Ovary (tissue), 9 donors: ENCODE results near the gene C1orf122. TPM values are rescaled to one million over a fixed set of nuclear protein-coding genes. Genes with fewer than 3 reads are reported as not detected.

Experiments
- DNase-seq, 5 donors: peaks; one replicate each; pipeline ENCODE4 v3.0.0-alpha.2; 2019 to 2020
- H3K27ac ChIP-seq, 2 donors: fragments of 200-600 bp; one replicate each; pipeline versions ENCODE4 v1.5.1 to v1.8.0; 2019 to 2022
- H3K27me3 ChIP-seq: fragments of 200-600 bp; one replicate; pipeline ENCODE4 v1.8.0; 2022
- H3K36me3 ChIP-seq: fragments of 200-600 bp; sonication (generic); one replicate; pipeline ENCODE4 v1.5.1; 2019
- H3K4me1 ChIP-seq: one replicate; pipeline ENCODE4 v1.8.1; 2013; ENCODE audit warnings: mild to moderate bottlenecking, moderate library complexity; ENCODE audit not compliant: insufficient read depth
- H3K4me3 ChIP-seq: fragments of 200-600 bp; sonication (generic); one replicate; pipeline ENCODE4 v1.5.1; 2017
- H3K9me3 ChIP-seq, 2 donors: fragments of 200-600 bp in 1 of 2; sonication (generic) in 1 of 2; one replicate each; pipeline versions ENCODE4 v1.5.1 to v1.8.1; 2013 to 2019; ENCODE audit warnings: mild to moderate bottlenecking in 1 of 2, moderate library complexity in 1 of 2
- CTCF ChIP-seq, 3 donors: fragments of 450-650 bp in 2 of 3; fragments of 200-600 bp in 1 of 3; IDR thresholded peaks; one replicate each; pipeline versions ENCODE4 v1.5.1 to v1.8.0; 2016 to 2022; ENCODE audit warnings: antibody characterized with exemption in 3 of 3, mild to moderate bottlenecking in 1 of 3
- EP300 ChIP-seq: sonication (generic); formaldehyde crosslinking; IDR thresholded peaks from one replicate; pipeline ENCODE4 v1.6.1; 2017; ENCODE audit warnings: antibody characterized with exemption
- POLR2A ChIP-seq: fragments of 450-650 bp; IDR thresholded peaks from one replicate; pipeline ENCODE4 v1.6.1; 2017; ENCODE audit warnings: antibody characterized with exemption, mild to moderate bottlenecking, moderate library complexity
- WGBS, 3 donors: extraction: QIAGEN DNeasy Blood & Tissue Kit in 1 of 3; methylation state at CpG; one replicate each; pipeline versions ENCODE4 v1.1.5 to v1.1.7; 2013 to 2017; 5-methylcytosine and 5-hydroxymethylcytosine counted together
- intact Hi-C, 4 donors: fragments of 100-400 bp; cut with DNase I; formaldehyde crosslinking; loops; one replicate each; pipeline versions ENCODE4 v1.11.0 to v1.15.1; 2022 to 2023
- polyA plus RNA-seq, 2 donors: library from polyadenylated mRNA; stranded (reverse); fragments of 200-250 nt in 1 of 2; fragments of 350-450 nt in 1 of 2; fragmentation: Illumina TruSeq in 1 of 2; extraction: RNeasy Lipid Tissue Mini Kit (QIAGEN cat#74804) in 1 of 2; gene quantifications; one replicate each; pipeline ENCODE4 v1.2.3, GENCODE V29; 2013 to 2014
- total RNA-seq, 7 donors: library from RNA; depleted of rRNA in 2 of 7; stranded (reverse); fragments of >200 nt in 2 of 7; fragmentation: NEBNext Ultra II Directional in 3 of 7; extraction: Animal tissue kit (Norgen Biotek cat#: 25700) in 3 of 7; gene quantifications; one replicate each; pipeline versions ENCODE4 v1.1.0 to v1.2.4, GENCODE V29; 2016 to 2023
- donor health status: DM: no; HTN: no; CAD: no; lungs with moderate emphysema.
- donor health status: DM: no; HTN: no; CAD: no.
- donor health status: Bipolar disorder and iron deficiency.
- donor health status: DM: yes; HTN: yes; CAD: no.
- donor health status: DM: no; HTN: no; CAD: no.
- donor health status: DM: yes; HTN: yes; CAD: no.

C1orf122 gene
- total and polyA plus RNA-seq, 9 donors: 10.3 to 56.2 (median 31.9) TPM

GRCh38 chr1:37845786-37846185 is 38.2 kb downstream of the C1orf122 start:
- TF ChIP-seq EP300: no peak
- no peak for TF ChIP-seq POLR2A
- no peak for TF ChIP-seq CTCF (IDR thresholded peaks at IDR 0.05)
- WGBS, 3 donors: 73 to 75% (median 74%) methylated on average over 3 of the region's 3 CpGs
- intact Hi-C loops: no loop called here
- no peaks in the 10 kb centered on the region for H3K9me3 ChIP-seq
- H3K4me3 ChIP-seq: no peak overlapping the region
- H3K27me3 ChIP-seq: no peaks in the 10 kb centered on the region
- DNase-seq: no peak
- H3K36me3 ChIP-seq: no peaks in the 10 kb centered on the region
- H3K4me1 ChIP-seq: peaks cover 15% of the 10 kb centered on the region
- H3K27ac ChIP-seq: no peak overlapping the region

- intact Hi-C loops: no loop called here
- DNase-seq: no peak
- no peak overlapping the region for H3K27ac ChIP-seq
- H3K4me3 ChIP-seq: no peak overlapping the region
- peaks cover 17% of the 10 kb centered on the region for H3K4me1 ChIP-seq
- 80 to 87% (median 84%) methylated on average over 4 of the region's 4 CpGs for WGBS, 3 donors
- no peaks in the 10 kb centered on the region for H3K27me3 ChIP-seq
- no peaks in the 10 kb centered on the region for H3K36me3 ChIP-seq
- H3K9me3 ChIP-seq: no peaks in the 10 kb centered on the region
- TF ChIP-seq EP300 (no peak), CTCF (IDR thresholded peaks at IDR 0.05) (no peak), POLR2A (no peak)
Observed at GRCh38 chr1:37846647-37847339, 39.2 kb downstream of the C1orf122 start.

GRCh38 chr1:37849480-37849879 is 41.9 kb downstream of the C1orf122 start:
- Histone ChIP-seq H3K27me3 (no peaks in the 10 kb centered on the region), H3K4me3 (no peak overlapping the region), H3K9me3 (no peaks in the 10 kb centered on the region), H3K27ac (no peak overlapping the region), H3K4me1 (peaks cover 17% of the 10 kb centered on the region), H3K36me3 (no peaks in the 10 kb centered on the region)
- intact Hi-C loops: no loop called here
- no peak for DNase-seq
- TF ChIP-seq EP300 (no peak), POLR2A (no peak), CTCF (IDR thresholded peaks at IDR 0.05) (no peak)
- 94 to 96% (median 94%) methylated on average over 3 of the region's 3 CpGs for WGBS, 3 donors

- no peak for DNase-seq
- H3K36me3 ChIP-seq: no peaks in the 10 kb centered on the region
- no peaks in the 10 kb centered on the region for H3K27me3 ChIP-seq
- intact Hi-C loops: no loop called here
- no peaks in the 10 kb centered on the region for H3K9me3 ChIP-seq
- peak overlapping the region in 1 of 2 donors; percentile 24 for H3K27ac ChIP-seq
- H3K4me1 ChIP-seq: peaks cover 17% of the 10 kb centered on the region
- no peak for TF ChIP-seq POLR2A
- no peak for TF ChIP-seq CTCF (IDR thresholded peaks at IDR 0.05)
- TF ChIP-seq EP300: no peak
- no peak overlapping the region for H3K4me3 ChIP-seq
- 16 to 55% (median 24%) methylated on average over 6 of the region's 6 CpGs for WGBS, 3 donors
Observed at GRCh38 chr1:37850352-37850955, 42.9 kb downstream of the C1orf122 start.
